T-helper 1 cell treated with Interleukin-12 subunit alpha and Interleukin-12 subunit beta and Interleukin-4 antibody, amounts not matched to agents 30 ng/mL and 1 ng/mL, for 36 hours (primary cell): ENCODE results near the gene NAE1. TPM values are rescaled to one million over a fixed set of nuclear protein-coding genes. Genes with fewer than 3 reads are reported as not detected.
"Not testable (repeated sequence)": the region's sequence is repeated elsewhere in the genome, so short reads cannot be mapped to it uniquely, and the experiment has no call there.

Source experiments
- intact Hi-C: fragments of 100-400 bp; cut with micrococcal nuclease; formaldehyde crosslinking; loops from one replicate; pipeline ENCODE4 v1.15.1; 2024
- total RNA-seq: library from RNA; stranded (reverse); gene quantifications from 2 replicates; pipeline ENCODE4 v1.2.3, GENCODE V29; 2022

Gene NAE1
- total RNA-seq, 1 donor from 2014 or later: 77.5 TPM

- intact Hi-C loops: no loop called here
These were observed 21.0 kb downstream of the NAE1 start for GRCh38 chr16:66809765-66810164.

GRCh38 chr16:66802159-66802558, 28.6 kb downstream of the NAE1 start:
- intact Hi-C loops: no loop called here

GRCh38 chr16:66801320-66802105, 29.3 kb downstream of the NAE1 start, which contains the start of gene TERB1:
TSS of gene TERB1 (minus strand) at chr16:66801584. CDS start at chr16:66796798, 4,786 bp downstream.
- intact Hi-C loops: no loop called here

- intact Hi-C loops: no loop called here
These were observed 29.9 kb downstream of the NAE1 start for GRCh38 chr16:66800856-66801255.

GRCh38 chr16:66798161-66798560, 32.6 kb downstream of the NAE1 start:
- intact Hi-C loops: no loop called here

GRCh38 chr16:66793984-66794383, 36.8 kb downstream of the NAE1 start:
- intact Hi-C loops: not testable (repeated sequence)

- intact Hi-C loops: no loop called here
These were observed 40.5 kb downstream of the NAE1 start for GRCh38 chr16:66790130-66790733.

- intact Hi-C loops: no loop called here
These were observed 43.3 kb downstream of the NAE1 start for GRCh38 chr16:66787427-66787826.

- intact Hi-C loops: no loop called here
These were observed 44.2 kb downstream of the NAE1 start for GRCh38 chr16:66786551-66786950.

- intact Hi-C loops: no loop called here
These were observed 54.3 kb downstream of the NAE1 start for GRCh38 chr16:66776457-66776856.

GRCh38 chr16:66774981-66775380, 55.8 kb downstream of the NAE1 start:
- intact Hi-C loops: no loop called here

- intact Hi-C loops: no loop called here
These were observed 72.7 kb downstream of the NAE1 start for GRCh38 chr16:66758086-66758485.

- intact Hi-C loops: loop anchor here (5.0 kb wide), 1 partner anchor 148 kb away; no protein-coding TSS in a partner anchor
These were observed 76.0 kb downstream of the NAE1 start for GRCh38 chr16:66754819-66755218.

GRCh38 chr16:66754211-66754610, 76.6 kb downstream of the NAE1 start:
- intact Hi-C loops: loop anchor here (5.0 kb wide), 1 partner anchor 147 kb away; no protein-coding TSS in a partner anchor

- intact Hi-C loops: loop anchor here (5.0 kb wide), 1 partner anchor 146 kb away; no protein-coding TSS in a partner anchor
These were observed 77.8 kb downstream of the NAE1 start for GRCh38 chr16:66752958-66753357.

Other genes starting within 250 kb of the NAE1 start
- 131 and 135 TPM in 2 replicates for gene CMTM3, start 226.3 kb downstream of the NAE1 start, total RNA-seq
- 1.1 and 1.4 TPM in 2 replicates for gene CMTM4, start 134.2 kb downstream of the NAE1 start, total RNA-seq
- 80.2 and 87.0 TPM in 2 replicates for gene DYNC1LI2, start 79.4 kb downstream of the NAE1 start, total RNA-seq
- 0.17 TPM in 1 of 2 replicates, not detected in the other for gene TERB1, start 29.4 kb downstream of the NAE1 start, total RNA-seq
- not detected in 2 replicates for gene CA7, start 13.4 kb upstream of the NAE1 start, total RNA-seq
- gene PDP2, start 49.5 kb upstream of the NAE1 start, total RNA-seq: 30.8 and 32.6 TPM in 2 replicates
- gene CDH16, start 87.9 kb upstream of the NAE1 start, total RNA-seq: not detected in 2 replicates
- 0.95 and 1.1 TPM in 2 replicates for gene RRAD, start 94.6 kb upstream of the NAE1 start, total RNA-seq
- gene CIAO2B, start 103.4 kb upstream of the NAE1 start, total RNA-seq: 119 and 126 TPM in 2 replicates
- 41.1 and 46.0 TPM in 2 replicates for gene CES2, start 104.5 kb upstream of the NAE1 start, total RNA-seq
- gene CES3, start 130.3 kb upstream of the NAE1 start, total RNA-seq: 9.0 and 9.6 TPM in 2 replicates
- gene CES4A, start 157.6 kb upstream of the NAE1 start, total RNA-seq: 48.9 and 54.4 TPM in 2 replicates
- 216 and 221 TPM in 2 replicates for gene CBFB, start 198.2 kb upstream of the NAE1 start, total RNA-seq